GM18907 (cell line): ENCODE results near the gene CSTA.

Source experiments
- ATAC-seq: cut with Tn5 transposase; IDR thresholded peaks from one replicate; pipeline ENCODE4 v1.9.1; 2021; ENCODE audit warnings: mild to moderate bottlenecking, moderate library complexity; ENCODE audit not compliant: unreplicated experiment

CSTA gene, protein sequence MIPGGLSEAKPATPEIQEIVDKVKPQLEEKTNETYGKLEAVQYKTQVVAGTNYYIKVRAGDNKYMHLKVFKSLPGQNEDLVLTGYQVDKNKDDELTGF

DNA sequence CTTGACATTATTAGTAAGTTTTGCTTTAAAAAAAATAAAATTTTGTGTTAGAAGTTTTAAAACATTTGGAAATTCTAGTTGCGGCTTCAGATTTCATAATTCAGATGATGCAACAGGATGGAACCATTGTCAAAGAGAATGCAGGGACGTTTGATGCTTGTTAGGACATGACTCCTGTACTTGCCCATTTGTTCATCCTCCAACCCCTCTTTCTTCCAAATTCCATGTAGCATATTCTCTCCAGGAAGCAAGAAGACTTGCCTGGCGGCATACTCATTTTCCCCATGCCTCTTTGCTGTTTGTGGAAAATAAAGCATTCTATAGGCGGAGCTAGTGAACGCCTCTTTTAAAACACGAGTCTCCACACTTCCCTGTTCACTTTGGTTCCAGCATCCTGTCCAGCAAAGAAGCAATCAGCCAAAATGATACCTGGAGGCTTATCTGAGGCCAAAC, at the start of gene CSTA:
TSS of gene CSTA (plus strand) at position 378 of the 453 bp plus-strand sequence. CDS start at position 423, 45 bp downstream.
- ATAC-seq: no peak

DNA sequence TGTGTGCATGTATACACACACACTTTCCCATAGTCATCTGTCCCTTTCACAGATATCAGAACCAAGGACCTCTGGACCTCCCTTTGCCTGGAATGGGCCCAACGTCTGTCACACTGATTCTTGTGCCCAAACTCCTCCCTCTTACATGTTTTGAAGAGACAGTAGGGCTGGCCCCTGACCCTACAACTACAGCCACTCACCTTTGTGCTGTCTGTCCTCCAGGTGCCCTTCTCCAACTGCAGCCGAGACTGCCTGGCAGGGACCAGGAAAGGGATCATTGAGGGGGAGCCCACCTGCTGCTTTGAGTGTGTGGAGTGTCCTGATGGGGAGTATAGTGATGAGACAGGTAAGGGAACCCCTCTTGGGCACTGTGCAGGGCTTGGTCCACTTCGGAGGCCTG, 43.2 kb upstream of the CSTA start:
- no peak for ATAC-seq

DNA sequence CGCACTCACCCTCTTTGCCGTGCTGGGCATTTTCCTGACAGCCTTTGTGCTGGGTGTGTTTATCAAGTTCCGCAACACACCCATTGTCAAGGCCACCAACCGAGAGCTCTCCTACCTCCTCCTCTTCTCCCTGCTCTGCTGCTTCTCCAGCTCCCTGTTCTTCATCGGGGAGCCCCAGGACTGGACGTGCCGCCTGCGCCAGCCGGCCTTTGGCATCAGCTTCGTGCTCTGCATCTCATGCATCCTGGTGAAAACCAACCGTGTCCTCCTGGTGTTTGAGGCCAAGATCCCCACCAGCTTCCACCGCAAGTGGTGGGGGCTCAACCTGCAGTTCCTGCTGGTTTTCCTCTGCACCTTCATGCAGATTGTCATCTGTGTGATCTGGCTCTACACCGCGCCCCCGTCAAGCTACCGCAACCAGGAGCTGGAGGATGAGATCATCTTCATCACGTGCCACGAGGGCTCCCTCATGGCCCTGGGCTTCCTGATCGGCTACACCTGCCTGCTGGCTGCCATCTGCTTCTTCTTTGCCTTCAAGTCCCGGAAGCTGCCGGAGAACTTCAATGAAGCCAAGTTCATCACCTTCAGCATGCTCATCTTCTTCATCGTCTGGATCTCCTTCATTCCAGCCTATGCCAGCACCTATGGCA, 41.1 kb upstream of the CSTA start:
- no peak for ATAC-seq

DNA sequence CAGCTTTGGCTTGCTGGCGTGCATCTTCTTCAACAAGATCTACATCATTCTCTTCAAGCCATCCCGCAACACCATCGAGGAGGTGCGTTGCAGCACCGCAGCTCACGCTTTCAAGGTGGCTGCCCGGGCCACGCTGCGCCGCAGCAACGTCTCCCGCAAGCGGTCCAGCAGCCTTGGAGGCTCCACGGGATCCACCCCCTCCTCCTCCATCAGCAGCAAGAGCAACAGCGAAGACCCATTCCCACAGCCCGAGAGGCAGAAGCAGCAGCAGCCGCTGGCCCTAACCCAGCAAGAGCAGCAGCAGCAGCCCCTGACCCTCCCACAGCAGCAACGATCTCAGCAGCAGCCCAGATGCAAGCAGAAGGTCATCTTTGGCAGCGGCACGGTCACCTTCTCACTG, 40.6 kb upstream of the CSTA start:
- ATAC-seq: no peak

DNA sequence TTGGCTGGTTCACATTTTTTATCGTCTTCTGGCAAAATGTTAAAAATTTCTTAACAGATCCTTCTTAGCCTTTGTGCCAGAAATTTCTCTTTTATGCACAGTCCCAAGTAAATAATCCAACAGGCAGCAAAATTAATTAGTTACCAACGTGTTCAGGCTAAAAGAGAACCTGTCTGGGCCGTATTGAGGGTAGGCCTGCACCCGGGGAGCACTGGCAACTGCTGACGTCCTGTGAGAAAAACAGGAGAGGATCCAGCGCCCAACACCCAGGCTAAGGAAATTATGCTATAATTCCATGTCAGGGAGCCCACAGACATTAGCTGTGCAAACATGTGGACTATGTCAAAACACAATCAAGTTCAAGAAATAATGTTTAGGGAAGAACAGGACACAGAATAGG, 30.7 kb upstream of the CSTA start:
- no peak for ATAC-seq

DNA sequence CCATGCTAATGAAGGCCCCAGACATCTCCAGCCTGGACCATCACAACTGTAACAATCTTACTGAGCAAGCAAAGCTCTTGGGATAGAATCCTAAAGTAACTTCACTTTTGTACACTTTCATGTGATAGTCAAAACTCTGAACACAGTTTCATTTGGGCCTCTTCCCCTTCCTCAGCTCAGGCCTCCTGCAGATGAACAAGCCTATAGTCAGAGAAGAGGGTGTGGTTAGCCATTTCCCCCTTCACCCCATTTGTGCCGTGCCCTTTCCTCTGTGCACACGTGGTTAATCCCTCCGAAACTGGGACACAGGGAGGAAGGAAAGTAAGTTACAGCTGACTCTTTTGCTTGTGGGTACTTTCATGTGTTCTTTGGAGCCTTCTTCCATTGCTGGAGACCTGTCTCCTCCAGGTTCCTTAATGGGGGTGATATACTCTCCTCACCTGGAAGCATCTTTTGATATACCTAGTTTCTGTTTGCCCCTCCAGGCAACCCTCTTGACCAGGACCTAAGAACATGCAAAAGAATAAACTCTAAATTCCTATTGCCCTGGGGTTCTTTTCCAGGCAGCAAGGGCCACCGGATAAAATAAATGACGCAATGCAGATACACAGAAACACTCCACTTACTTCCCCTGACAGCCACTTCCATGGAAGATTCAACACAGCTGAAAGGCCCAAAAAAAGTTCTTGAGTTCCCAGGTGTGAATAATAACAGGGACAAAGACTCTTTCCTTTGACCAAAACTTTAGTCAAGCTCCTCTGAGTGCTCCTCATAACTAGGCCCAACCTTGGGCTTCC, 29.6 kb upstream of the CSTA start:
- ATAC-seq: no peak

DNA sequence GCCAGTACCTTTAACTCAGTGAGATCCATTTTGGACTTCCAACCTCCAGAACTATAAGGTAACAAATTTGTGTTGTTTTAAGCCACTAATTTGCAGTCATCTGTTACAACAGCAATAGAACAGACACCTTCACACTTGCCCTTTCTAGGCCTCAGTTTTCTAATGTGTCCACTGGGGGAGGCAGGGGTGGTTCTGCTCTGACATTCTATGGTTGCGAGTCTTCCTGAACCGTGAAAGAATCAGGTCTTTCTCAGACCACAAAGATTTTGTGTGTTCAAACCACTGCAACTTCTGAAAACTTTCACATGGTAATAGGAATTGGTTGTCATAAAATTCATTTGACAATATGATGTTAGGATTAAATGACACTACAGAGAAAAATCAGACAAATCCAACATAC, 26.8 kb upstream of the CSTA start:
- ATAC-seq: peak; percentile 77

DNA sequence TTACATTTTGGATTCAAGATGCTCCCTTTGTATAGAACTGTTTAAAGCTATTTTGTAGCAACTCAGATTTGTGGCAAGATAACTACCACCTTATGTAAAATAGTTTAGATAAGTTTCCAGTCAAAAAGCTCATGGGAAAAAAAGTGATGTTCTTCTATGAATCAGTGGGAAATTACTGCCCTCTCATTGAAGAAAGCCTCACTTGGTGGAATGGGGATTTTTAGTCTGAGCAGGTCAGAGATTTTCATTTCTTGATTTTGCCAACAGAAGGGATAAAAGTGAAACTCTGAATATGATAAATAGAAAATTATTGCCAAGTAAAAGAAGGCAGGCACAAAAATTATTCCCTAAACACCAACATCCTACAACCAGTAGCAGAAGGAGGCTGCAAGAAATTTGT, 25.8 kb upstream of the CSTA start:
- no peak for ATAC-seq

DNA sequence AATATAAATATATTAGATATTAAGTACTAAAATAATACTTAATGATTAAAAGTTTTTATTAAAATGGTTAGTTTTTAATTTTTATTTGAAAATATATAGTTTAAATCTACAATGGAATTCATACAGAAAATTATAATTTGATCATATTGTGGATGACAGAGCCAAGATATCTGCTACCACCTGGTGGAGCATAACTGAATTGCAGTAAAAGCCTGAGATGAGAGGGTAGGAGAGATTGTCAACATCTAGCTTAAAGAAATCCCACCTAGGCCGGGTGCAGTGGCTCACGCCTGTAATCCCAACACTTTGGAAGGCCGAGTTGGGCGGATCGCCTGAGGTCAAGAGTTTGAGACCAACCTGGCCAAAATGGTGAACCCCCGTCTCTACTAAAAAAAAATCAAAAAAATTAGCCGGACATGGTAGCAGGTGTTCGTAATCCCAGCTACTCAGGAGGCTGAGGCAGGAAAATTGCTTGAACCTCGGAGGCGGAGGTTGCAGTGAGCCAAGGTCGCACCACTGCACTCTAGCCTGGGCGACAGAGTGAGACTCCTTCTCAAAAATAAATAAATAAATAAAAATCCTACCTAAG, 25.1 kb upstream of the CSTA start:
- ATAC-seq: no peak

DNA sequence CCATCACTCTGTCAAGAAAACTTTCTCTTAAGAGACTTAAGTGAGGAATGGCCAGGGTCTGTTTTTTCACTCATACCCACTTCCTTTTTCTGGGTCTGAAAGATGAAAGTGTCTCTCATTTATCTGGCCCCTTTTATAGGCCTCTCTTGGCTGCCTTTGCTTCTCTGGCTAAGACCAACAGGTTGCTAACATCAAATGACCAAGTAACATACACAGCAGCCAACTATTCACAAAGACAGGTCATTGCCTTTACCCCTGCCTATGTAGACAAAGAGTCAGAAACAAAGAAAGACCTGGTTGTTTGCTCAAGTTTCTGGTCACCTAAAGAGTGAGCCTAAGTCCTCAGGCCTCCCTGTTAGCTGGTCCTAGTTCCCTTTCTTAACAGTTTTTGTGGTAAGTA, 24.0 kb upstream of the CSTA start:
- peak; percentile 51 for ATAC-seq

DNA sequence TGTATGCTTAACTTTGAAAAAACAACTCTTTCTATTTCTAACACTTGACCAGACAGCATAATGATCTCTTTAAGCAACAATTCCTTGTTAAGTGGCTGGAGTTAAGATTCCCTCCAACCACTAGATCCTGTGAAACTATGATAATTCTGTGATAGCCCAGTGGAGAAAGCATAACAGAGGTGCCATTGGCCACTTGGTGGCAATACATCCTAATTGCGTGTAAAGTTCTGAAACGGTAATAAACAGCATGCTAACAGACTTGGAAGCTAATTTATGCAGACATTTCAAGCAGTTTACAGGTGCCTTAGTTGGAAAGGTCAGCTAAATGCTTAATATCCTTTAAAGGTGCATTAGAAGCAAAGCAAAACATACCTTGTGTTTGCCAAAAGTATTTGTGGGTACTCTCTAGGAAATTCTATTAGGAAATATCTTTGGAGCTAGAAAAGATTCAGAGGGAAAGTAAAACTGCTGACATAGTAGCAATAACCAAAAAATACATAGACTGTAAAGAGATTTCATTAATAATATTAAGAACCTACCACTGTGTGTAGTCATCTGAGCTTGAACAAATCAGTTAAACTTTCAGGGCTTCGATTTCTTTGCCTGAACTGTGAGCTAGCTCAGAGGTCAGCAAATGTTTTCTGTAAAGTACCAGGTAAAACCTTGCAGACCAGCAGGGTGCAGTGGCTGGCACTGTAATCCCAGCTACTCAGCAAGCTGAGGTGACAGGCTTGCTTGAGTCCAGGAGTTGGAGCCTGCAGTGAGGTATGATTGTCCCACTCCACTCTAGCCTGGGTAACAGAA, 19.0 kb upstream of the CSTA start:
- no peak for ATAC-seq

DNA sequence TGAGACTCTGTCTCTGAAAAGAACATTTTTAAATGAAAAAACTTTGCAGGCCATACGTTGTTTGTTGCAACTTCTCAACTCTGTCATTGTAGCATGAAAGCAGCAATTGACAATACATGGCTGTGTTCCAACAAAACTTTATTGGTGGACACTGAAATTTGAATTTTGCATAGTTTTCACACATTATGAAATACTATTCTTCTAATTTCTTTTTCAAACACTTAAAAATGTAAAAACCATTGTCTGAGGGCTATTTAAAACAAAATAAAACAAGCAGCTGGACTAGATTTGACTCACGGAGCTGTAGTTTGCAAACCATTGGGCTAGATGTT, 18.5 kb upstream of the CSTA start:
- ATAC-seq: no peak

DNA sequence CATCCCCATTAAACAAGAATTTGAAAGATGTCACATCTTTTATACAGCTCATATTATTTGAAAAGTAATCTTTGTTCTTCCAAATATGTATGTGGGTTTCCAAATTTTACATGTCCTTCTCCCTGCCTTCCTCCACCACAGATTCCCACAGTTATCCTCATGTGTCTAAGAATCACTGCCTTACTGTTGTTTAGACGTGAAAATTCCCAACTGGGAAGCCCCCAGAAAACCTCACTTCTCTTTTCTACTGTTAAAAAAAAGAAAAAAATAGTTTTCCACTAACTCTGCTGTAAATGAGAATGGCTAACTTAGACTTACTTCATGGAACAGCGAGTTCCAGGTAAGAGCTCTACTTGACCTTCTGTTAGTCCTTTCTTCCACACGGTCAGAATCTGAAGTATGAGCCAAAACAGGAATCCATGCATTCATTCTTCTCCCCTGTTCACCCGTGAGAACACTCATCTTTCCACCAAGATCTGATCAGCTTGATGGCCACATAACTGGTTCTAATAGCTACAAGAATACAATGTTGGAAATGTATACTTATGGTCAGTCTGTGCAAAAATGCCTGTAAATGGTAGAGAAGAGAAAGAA, 17.9 kb upstream of the CSTA start:
- ATAC-seq: no peak

DNA sequence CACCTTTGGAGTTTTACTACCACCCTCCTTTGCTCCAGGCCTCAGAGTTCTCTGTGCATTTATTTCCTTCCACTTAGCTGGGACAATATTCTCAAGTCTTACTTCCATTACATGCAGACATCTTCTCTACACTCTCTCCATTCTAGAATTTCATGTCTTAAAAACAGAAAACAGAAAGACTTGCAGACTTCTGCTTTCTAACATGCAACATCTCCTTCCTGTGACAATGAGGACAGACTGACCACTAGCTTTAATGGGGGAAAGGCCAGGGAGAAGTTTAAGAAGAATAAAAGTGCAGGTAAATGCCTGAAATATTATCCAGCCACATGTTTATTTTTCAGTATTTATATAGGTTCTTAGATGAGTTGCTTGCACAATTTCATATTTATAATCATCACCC, 17.1 kb upstream of the CSTA start:
- ATAC-seq: no peak

DNA sequence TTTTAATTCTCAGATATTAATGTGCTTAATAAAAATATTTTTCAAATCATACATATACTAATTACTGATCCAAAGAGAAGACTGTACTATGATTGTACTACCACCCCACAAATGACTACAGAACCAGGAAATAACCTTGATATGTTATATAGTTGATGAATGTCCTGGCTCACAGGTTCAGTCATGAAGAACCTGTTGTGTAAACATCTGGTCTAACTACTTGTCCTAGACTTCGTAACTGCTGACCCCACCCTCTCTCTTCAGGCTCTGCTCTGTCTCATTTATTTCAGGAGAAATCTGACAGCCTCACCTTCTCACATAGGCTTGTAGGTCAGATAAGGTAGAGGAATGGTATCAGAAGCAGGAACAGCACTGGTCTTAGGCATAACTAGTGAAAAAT, 14.7 kb upstream of the CSTA start:
- ATAC-seq: no peak

DNA sequence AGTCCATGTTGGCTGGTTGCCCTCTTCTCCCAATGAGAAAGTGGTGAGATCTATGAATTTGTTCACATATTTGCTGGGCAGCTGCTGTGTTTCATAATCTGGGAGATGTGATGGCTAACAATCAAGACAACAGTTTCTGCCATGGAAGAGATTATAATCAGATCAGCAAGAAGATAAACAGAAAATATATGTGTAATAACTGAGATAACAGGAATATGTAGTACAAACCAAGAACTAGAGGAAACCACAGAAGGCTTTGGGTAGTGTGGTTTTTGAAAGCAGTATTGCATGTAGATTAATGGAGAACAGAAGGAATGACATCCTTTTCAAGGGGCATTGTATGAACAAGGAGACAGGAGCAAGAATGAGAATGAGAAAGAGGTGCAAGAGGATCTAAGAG, 12.2 kb upstream of the CSTA start:
- ATAC-seq: no peak

DNA sequence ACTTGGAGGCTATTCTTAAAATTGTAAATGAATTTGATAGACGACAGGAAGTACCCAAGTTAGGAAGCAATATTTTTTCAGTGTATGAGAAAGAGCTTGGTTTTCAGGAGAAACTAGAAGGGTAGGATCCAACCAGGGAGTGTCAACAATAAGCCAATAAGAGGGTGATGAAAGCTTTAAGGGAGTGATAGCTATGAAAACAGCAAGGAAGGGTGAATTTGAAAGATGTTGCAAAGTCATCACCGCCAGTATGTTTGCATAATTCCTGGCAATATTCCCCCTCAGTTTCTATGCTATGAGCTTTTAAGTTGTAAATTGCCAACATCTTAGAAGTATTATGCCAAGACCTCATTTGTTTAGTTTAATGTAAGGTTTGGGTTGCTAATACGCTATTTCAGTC, 11.8 kb upstream of the CSTA start:
- ATAC-seq: no peak

DNA sequence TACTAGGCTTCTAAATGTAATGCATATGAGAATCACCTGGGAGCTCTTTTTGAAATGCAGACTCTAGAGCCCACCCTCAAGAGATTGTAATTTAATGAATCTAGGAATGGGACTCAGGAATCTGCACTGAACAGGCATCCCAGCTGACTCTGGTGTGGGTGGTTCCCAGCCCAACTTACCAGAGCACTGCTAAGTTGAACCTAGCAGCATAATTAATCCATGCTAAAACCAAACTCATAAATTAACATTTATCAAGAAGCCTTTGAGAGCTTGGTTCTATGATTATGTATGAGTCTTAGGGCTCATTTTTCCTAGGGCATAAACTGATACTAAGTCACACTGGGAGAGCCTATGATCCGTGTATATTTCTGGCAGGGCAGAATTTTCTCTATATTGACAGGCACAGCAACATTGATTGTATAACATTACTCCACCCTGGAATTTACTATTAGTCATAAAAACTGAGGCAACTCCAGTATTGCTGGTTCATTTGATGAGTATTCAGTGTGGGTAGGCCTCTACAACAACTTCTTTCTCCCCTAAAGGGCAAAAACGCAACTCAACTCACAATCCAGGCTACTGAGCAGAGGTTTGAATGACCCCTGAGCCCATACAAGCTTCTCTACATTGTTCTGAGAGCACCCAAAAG, 10.7 kb upstream of the CSTA start:
- no peak for ATAC-seq

DNA sequence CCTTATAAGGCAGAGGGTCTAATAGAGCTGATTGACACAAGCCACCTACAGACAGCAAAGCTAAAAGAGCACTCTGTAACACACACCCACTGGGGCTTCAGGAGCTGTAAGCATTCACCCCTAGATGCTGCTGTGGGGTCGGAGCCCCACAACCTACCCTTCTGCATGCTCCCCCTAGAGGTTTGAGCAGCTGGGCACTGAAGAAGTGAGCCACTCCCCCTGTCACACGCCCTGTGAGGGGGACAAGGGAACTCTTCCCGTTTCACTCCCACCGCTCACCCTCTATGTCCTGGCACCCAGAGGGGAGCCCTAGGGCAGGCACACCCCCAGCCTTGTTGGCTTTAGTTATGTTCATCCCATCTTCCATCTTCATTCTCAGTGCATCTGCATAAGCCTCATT, 9.4 kb upstream of the CSTA start:
- ATAC-seq: no peak

DNA sequence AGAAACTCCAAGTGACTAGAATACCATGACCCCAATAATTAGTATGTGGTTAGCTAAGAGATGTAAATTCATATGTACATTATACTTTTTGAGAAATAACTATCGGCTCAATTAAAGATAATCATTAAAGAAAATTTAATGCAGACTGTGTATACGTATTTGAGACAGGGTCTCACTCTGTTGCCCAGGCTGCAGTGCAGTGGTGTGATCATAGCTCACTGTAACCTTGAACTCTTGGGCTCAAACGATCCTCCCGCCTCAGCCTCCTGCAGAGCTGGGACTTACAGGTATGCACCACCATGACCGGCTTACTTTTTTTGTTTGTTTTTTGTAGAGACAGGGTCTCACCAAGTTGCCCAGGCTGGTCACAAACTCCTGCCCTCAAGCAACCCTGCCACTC, 8.7 kb upstream of the CSTA start:
- no peak for ATAC-seq
